ENCODE measurements around the gene GNG11.

The GNG11 gene

GRCh38 chr7:93883917-93884345 lies 37.6 kb upstream of the GNG11 start:
- TF ChIP-seq CTCF (IDR thresholded peaks at IDR 0.05; ENCODE audit: low read depth, low read length, poor library complexity, severe bottlenecking) = no peak
- Histone ChIP-seq H3K36me3 (ENCODE audit: control insufficient read depth, low read length) (no peaks in the 10 kb centered on the region), H3K4me2 (ENCODE audit: low read length) (no peak overlapping the region), H3K79me2 (ENCODE audit: control insufficient read depth, low read length) (no peaks in the 10 kb centered on the region), H3K9me2 (replicated peaks; ENCODE audit: control insufficient read depth, low read length) (no peaks in the 10 kb centered on the region), H3K27ac (ENCODE audit: low read depth, low read length) (no peak overlapping the region), H3K9me3 (ENCODE audit: control insufficient read depth, insufficient read depth, low read length) (peaks cover 4% of the 10 kb centered on the region; the same call in 1 of the 2 replicates), H3K27me3 (ENCODE audit: control insufficient read depth, low read length) (peaks cover 8% of the 10 kb centered on the region), H3K4me1 (ENCODE audit: control insufficient read depth, low read length) (no peaks in the 10 kb centered on the region), H3F3A (ENCODE audit: control insufficient read depth, insufficient read depth) (no peaks in the 10 kb centered on the region), H3K4me3 (ENCODE audit: low read length) (no peak overlapping the region), H4K20me1 (ENCODE audit: control insufficient read depth, insufficient read depth, low read depth, low read length) (no peaks in the 10 kb centered on the region)

- Histone ChIP-seq H3K27ac (ENCODE audit: low read depth, low read length) (no peak overlapping the region), H4K20me1 (ENCODE audit: control insufficient read depth, insufficient read depth, low read depth, low read length) (no peaks in the 10 kb centered on the region), H3F3A (ENCODE audit: control insufficient read depth, insufficient read depth) (no peaks in the 10 kb centered on the region), H3K9me3 (ENCODE audit: control insufficient read depth, insufficient read depth, low read length) (peaks cover 1% of the 10 kb centered on the region; the same call in 1 of the 2 replicates), H3K79me2 (ENCODE audit: control insufficient read depth, low read length) (no peaks in the 10 kb centered on the region), H3K9me2 (replicated peaks; ENCODE audit: control insufficient read depth, low read length) (no peaks in the 10 kb centered on the region), H3K4me3 (ENCODE audit: low read length) (no peak overlapping the region), H3K27me3 (ENCODE audit: control insufficient read depth, low read length) (peaks cover 12% of the 10 kb centered on the region), H3K4me1 (ENCODE audit: control insufficient read depth, low read length) (no peaks in the 10 kb centered on the region), H3K4me2 (ENCODE audit: low read length) (no peak overlapping the region), H3K36me3 (ENCODE audit: control insufficient read depth, low read length) (no peaks in the 10 kb centered on the region)
- TF ChIP-seq CTCF (IDR thresholded peaks at IDR 0.05; ENCODE audit: low read depth, low read length, poor library complexity, severe bottlenecking) (no peak), EZH2phosphoT487 (IDR thresholded peaks at IDR 0.05; ENCODE audit: borderline replicate concordance, low read length) (no peak)
These were observed 37.0 kb upstream of the GNG11 start for GRCh38 chr7:93884541-93884940.

DNA sequence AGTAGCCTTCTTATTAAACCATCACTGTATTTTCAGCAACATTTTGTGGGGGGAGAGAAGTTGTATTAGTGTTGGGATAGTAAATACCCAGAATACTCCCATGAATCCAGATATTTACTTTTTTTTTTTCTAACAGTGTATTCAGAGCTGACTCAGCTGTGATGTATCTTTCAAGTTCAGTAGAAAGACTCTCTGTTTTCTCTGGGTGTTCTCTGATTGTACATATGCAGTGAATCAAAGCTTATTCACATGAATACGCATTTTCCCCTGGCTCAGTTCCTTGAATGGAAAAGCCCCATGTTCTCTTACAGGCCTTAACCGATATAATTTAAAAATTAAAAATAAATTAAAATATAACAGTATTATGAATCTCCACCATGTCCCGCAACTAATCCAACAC lies 32.3 kb upstream of the GNG11 start:
- H3F3A ChIP-seq (ENCODE audit: control insufficient read depth, insufficient read depth) = no peaks in the 10 kb centered on the region
- H3K36me3 ChIP-seq (ENCODE audit: control insufficient read depth, low read length) = no peaks in the 10 kb centered on the region
- H3K9me3 ChIP-seq (ENCODE audit: control insufficient read depth, insufficient read depth, low read length) = no peaks in the 10 kb centered on the region
- peaks cover 48% of the 10 kb centered on the region for H3K27me3 ChIP-seq (ENCODE audit: control insufficient read depth, low read length)
- H3K9me2 ChIP-seq (replicated peaks; ENCODE audit: control insufficient read depth, low read length) = no peaks in the 10 kb centered on the region
- no peak overlapping the region for H3K4me2 ChIP-seq (ENCODE audit: low read length)
- H4K20me1 ChIP-seq (ENCODE audit: control insufficient read depth, insufficient read depth, low read depth, low read length) = no peaks in the 10 kb centered on the region
- TF ChIP-seq CTCF (IDR thresholded peaks at IDR 0.05; ENCODE audit: low read depth, low read length, poor library complexity, severe bottlenecking) (no peak), EZH2phosphoT487 (IDR thresholded peaks at IDR 0.05; ENCODE audit: borderline replicate concordance, low read length) (no peak)
- no peaks in the 10 kb centered on the region for H3K79me2 ChIP-seq (ENCODE audit: control insufficient read depth, low read length)
- no peak overlapping the region for H3K4me3 ChIP-seq (ENCODE audit: low read length)
- no peak overlapping the region for H3K27ac ChIP-seq (ENCODE audit: low read depth, low read length)
- H3K4me1 ChIP-seq (ENCODE audit: control insufficient read depth, low read length) = peaks cover 19% of the 10 kb centered on the region

DNA sequence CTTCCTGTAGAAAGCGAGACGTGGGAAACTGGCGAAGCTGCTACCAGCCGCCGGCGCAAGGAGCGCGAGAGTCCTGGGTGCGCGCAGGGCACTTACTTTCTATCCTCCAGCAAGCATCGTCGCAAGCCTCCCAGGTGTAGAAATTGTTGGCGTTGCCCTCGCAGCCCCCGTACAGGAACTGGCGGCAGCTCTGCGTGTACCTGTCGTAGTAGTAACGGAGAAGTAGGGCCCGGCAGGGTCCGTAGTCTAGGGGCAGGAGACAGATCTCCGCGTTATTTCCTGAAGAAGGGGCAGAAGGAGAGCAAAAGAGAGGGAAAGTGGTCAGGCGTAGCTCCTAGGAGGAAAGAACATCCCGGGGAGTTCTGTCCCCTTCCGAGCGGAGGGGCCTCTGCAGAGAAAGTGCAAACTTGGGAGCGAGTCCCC lies 31.5 kb upstream of the GNG11 start:
- Histone ChIP-seq H3K27ac (ENCODE audit: low read depth, low read length) (no peak overlapping the region), H3K36me3 (ENCODE audit: control insufficient read depth, low read length) (no peaks in the 10 kb centered on the region), H3K27me3 (ENCODE audit: control insufficient read depth, low read length) (peaks cover 48% of the 10 kb centered on the region), H4K20me1 (ENCODE audit: control insufficient read depth, insufficient read depth, low read depth, low read length) (no peaks in the 10 kb centered on the region), H3K9me2 (replicated peaks; ENCODE audit: control insufficient read depth, low read length) (no peaks in the 10 kb centered on the region), H3K4me2 (ENCODE audit: low read length) (peak overlapping the region; percentile 77), H3K4me1 (ENCODE audit: control insufficient read depth, low read length) (peaks cover 19% of the 10 kb centered on the region), H3F3A (ENCODE audit: control insufficient read depth, insufficient read depth) (no peaks in the 10 kb centered on the region), H3K9me3 (ENCODE audit: control insufficient read depth, insufficient read depth, low read length) (no peaks in the 10 kb centered on the region), H3K4me3 (ENCODE audit: low read length) (peak overlapping the region; percentile 68), H3K79me2 (ENCODE audit: control insufficient read depth, low read length) (no peaks in the 10 kb centered on the region)
- peak; percentile 10 for TF ChIP-seq CTCF (IDR thresholded peaks at IDR 0.05; ENCODE audit: low read depth, low read length, poor library complexity, severe bottlenecking)
- TF ChIP-seq EZH2phosphoT487 (IDR thresholded peaks at IDR 0.05; ENCODE audit: borderline replicate concordance, low read length) = peak; percentile 64; the same call in 1 of the 2 replicates

Data from DOHH2 (cell line).